Fibroblast of skin of abdomen (primary cell): ENCODE data around the gene SLC39A1. TPM values are rescaled to one million over a fixed set of nuclear protein-coding genes. Genes with fewer than 3 reads are reported as not detected.
A peak's percentile ranks its signal among the peaks of the same experiment; 100 is the strongest.
"Not testable (repeated sequence)": the region's sequence is repeated elsewhere in the genome, so short reads cannot be mapped to it uniquely, and the experiment has no call there.

ENCODE experiments used
- DNase-seq: peaks from one replicate; pipeline ENCODE4 v3.0.0-alpha.2; 2013
- polyA plus RNA-seq, 2 experiments: library from polyadenylated mRNA; unstranded; fragments of 120-200 nt; gene quantifications; one replicate each; pipeline ENCODE4 v1.2.1, GENCODE V29; 2013; ENCODE audit not compliant: insufficient read length in 2 of 2

SLC39A1 gene, protein sequence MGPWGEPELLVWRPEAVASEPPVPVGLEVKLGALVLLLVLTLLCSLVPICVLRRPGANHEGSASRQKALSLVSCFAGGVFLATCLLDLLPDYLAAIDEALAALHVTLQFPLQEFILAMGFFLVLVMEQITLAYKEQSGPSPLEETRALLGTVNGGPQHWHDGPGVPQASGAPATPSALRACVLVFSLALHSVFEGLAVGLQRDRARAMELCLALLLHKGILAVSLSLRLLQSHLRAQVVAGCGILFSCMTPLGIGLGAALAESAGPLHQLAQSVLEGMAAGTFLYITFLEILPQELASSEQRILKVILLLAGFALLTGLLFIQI
- 83.5 TPM for polyA plus RNA-seq (2013, experiment 1 of 2; ENCODE audit: insufficient read length)
- 84.7 TPM for polyA plus RNA-seq (2013, experiment 2 of 2; ENCODE audit: insufficient read length)

DNA sequence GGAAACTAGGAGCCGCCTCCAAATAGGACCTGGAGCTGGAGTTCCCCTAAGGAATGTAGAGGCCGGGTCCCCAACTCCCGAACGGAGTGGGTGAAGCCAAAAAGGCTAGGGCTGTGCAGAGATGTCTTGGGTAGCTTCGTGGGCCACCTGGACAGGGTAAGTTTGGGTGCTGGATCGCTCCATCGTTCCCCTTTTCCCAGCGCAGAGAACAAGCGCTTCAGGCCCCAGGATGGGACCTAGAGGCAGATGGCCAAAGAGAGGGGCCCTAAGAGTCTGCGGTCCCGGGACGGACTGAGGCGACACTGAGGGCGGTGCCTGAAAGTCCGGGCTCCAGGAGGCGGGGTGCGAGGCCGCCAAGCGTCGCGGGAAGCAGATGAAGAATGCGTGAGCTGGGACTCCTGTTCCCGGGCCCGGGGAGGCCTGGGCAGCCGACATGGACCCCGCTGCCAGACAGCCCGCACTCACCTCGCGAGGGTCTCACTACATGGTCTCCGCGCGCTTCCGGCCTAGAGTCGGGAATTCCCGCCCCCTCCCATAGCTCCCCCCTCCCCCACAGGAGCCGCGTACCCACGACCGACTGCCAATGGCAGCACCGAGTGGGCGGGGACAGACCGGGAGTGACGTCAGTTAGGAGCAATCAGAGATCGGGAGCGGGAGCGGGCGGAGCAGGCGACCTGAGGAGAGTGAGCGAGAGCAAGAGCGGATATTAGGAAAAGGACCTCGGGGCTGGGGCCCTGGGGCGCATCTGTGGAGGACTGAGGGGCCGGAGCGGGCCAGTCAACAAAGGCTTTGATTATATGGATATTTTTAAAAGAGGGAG, at the start of gene SLC39A1:
Gene SLC39A1, minus strand, starts transcription at position 508 of the 820 bp plus-strand sequence. CDS start 822 bp downstream, outside the sequence.
- DNase-seq, result peak; percentile 96

DNA sequence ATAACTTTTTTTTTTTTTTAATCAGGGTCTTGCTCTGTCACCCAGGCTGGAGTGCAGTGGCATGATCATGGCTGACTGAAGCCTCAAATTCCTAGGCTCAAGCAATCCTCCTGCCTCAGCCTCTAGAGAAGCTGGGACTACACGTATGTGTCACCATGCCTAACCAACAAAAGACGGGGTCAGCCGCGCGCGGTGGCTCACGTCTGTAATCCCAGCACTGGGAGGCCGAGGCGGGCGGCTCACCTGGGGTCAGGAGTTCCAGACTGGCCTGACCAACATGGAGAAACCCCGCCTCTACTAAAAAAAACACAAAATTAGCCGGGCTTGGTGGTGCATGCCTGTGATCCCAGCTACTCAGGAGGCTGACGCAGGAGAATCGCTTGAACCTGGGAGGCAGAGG, 49.2 kb upstream of the SLC39A1 start:
- DNase-seq, result not testable (repeated sequence)

DNA sequence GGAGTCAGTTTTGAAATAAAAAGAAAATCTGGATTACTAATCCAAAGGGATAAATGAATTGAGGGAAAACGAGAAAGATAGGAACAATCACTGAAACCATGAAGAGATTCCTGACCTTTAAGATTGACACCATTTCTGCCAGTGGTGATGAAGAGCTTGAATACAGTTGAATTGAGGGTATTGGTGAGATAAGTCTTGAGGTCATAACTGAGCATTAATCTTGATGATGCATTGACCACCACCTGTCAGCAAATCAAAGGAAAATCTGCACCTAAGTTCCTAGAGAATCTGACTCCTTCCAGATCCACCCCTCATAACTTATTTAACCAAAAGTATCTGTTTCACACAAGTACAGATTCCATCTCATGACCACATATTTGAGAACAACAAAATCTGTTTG, 48.8 kb upstream of the SLC39A1 start:
- no peak for DNase-seq

DNA sequence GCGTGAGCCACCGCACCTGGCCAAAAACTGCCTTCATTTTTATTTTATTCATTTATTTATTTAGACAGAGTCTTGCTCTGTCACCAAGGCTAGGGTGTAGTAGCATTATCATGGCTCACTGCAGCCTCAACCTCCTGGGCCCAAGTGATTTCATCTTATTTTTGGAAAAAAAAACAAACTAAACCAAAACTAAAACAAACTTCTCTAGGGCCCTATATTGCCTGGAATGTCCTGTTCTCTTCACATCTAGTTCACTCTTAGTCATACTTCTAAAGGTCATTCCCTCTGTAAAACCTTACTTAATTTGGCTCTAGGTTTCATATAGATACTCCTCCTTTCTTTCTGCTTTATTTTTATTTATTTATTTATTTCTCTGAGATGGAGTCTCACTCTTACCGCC, 42.8 kb upstream of the SLC39A1 start:
- DNase-seq, result peak; percentile 12

DNA sequence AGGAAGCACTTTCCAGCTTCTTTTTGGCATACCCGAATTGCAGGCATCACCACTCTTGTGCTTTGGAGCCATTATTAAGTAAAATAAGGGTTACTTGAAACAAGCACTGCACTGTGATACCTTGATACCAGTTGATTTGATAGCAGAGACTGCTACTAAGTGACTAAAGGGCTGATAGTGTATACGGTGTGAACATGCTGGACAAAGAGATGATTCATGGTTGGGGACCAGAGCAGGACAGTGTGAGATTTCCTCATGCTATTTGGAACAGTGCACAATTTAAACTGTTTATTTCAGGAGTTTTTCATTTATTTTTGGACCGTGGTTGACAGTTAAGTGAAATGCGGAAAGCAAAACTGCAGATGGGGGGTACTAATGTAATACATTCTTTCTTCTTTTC, 37.1 kb upstream of the SLC39A1 start:
- DNase-seq, result no peak

DNA sequence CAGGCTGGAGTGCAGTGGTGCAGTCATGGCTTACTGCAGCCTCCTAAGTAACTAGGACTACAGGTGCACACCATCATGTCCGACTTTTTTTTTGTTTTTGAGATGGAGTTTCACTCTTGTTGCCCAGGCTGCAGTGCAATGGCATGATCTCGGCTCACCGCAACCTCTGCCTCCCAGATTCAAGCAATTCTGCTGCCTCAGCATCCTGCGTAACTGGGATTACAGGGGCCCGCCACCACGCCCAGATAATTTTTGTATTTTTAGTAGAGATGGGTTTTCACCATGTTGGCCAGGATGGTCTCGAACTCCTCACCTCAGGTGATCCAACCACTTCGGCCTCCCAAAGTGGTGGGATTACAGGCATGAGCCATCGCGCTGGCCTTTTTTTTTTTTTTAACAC, 33.5 kb upstream of the SLC39A1 start:
- not testable (repeated sequence) for DNase-seq

DNA sequence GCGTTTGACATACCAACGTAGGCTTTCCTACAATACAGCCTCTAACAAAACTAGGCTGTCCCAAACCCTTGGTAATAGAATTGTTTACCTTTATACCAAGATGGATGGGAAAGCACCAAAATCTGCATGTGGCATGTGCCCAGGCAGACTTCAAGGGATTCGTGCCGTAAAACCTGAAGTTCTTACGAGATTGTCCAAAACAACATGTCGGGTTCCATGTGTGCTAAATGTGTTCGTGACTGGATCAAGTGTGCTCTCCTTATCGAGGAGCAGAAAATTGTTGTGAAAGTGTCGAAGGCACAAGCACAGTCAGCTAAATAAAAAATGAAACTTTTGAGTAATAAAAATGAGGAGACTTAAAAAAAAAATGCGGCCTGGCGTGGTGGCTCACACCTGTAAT, 32.3 kb upstream of the SLC39A1 start:
- DNase-seq, result no peak

DNA sequence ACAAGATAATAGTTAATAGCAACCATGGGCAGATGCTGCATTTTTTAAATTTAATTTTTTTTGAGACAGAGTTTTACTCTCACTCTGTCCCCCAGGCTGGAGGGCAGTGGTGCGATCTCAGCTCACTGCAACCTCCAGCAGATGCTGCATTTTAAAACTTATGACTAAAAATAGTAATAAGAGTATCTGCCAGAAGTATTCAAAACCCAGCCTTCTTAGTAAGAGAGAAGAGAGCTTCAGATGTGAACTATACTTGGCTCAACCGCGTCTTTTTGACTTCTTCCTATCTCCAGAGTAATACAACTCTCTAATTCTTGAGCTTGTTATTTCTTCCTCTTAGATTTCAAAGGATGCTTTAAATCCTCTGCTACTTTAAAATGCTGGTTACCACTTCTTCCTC, 31.9 kb upstream of the SLC39A1 start:
- DNase-seq, result no peak

DNA sequence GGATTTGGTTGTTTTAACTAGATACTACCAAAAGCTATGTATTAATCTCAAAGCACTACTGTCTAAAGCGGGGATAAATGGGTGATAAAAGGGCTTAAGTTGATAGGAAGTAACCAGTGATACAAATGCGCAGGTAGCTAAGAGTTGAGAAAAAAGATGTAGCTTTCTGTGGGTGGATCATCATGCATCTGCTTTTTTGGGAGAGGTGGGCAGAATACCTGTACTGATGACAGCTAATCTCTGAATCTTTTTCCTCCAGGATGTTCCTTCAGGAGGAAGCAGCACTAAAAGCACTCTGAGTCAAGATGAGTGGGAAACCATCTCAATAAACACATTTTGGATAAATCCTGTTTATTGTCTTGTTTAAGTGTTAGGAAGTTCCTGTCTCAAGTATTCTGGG, 28.5 kb upstream of the SLC39A1 start:
- DNase-seq, result no peak

DNA sequence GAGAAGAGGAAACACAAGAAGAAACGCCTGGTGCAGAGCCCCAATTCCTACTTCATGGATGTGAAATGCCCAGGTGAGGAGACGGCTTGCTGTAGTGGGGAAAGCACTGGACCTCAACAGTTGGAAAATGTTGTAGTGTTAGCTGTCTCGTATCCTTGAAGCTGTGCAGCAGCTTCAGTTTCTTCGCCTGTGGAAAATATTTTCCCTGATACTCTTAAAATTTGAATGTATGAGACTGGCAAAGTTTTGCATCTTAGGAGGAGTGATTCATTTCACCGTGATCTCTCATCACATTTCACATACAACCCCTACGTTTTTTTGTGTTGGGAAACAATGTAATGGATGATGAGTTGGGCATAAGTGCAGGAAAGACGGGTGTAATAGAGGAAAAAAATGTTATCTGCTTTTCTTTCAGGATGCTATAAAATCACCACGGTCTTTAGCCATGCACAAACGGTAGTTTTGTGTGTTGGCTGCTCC, 27.9 kb upstream of the SLC39A1 start:
- DNase-seq, result no peak

DNA sequence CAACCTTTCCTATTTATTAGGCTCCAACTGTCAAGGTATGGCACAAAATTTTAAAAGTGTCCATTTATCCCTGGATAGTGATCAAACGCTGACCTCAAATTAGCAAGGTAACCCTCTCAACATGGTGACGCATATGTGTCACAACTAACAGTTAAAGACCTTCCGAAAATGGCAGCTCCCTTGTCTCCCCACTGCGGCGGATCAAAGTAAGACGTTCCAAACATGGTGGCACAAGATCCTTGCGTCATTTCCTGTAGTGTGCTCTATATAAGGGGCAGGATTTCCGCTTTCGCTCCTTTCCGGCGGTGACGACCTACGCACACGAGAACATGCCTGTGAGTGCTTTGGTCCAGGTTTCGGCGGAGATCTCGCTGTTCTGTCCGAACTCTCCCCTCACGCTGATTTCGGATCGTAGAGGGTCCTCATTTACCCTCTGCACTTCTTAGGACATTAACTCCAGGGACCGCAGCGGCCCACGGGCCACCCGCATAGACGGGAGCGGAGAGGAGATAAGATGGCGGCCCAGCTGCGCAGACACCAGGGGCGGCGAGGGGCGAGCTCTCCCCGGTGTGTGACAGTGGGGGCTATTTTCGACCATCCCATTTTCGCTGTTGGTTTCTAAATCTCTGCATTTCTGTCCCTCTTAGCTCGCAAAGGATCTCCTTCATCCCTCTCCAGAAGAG, 27.3 kb upstream of the SLC39A1 start, which contains the start of gene RPS27:
Gene RPS27, plus strand, starts transcription at position 295 of the 683 bp plus-strand sequence. Its CDS starts 35 bp downstream, at position 330.
- peak; percentile 99 for DNase-seq

DNA sequence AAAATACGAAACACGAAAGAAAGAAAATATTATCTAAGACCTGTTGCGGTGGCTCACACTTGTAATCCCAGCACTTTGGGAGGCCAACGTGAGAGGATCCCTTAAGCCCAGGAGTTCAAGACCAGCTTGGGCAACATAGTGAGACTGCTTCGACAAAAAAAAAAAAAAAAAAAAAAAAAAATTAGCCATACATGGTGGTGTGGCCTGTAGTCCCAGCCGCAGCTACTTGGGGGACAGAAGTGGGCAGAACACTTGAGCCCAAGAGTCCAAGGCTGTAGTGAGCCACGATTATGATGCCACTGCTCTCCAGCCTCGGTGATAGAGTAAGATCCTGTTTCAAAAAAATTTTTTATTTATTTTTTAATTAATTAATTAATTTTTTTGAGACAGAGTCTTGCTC, 24.3 kb upstream of the SLC39A1 start:
- DNase-seq, result no peak

DNA sequence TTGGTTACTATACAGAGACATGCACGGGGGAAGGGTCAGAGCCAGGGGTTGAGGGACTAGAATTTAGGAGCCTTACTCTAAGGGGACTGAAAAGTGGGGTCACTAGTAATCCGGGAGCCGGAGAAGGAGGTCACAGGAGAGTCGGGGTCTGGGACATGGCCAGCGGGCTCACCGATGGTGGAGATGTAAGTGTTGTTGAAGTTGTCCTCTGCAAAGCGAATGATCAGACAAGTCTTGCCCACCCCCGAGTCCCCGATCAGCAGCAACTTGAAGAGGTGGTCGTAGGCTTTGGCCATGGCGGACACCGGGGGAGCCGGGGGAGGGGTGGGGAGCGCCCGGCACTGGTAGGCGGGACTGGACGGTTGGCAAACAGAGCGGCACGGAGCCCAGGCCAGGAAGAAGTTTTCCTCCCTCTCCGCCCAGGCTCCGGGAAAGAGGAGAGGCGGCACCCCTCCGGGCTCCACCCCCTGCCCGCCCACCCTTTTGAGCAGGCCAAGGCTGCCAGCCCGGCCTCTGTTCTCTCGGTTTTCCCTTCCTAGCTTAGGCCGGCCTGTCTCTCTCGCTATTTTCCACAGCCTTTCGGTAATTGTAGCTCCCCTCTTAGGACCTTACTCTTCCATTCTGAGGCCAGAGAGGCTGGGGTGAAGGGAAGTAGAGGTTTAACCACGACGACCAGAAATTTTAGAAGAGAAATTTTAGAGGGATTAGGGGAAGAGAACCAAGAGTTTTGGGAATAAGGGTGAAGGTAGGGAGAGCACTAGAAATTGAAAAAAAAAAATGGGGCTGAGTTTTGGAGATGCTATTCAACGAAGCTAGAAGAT, 22.8 kb upstream of the SLC39A1 start, which contains the start of gene RAB13:
Gene RAB13, minus strand, starts transcription at position 399 of the 821 bp plus-strand sequence. Its CDS starts 103 bp downstream, at position 296.
- peak; percentile 86 for DNase-seq

DNA sequence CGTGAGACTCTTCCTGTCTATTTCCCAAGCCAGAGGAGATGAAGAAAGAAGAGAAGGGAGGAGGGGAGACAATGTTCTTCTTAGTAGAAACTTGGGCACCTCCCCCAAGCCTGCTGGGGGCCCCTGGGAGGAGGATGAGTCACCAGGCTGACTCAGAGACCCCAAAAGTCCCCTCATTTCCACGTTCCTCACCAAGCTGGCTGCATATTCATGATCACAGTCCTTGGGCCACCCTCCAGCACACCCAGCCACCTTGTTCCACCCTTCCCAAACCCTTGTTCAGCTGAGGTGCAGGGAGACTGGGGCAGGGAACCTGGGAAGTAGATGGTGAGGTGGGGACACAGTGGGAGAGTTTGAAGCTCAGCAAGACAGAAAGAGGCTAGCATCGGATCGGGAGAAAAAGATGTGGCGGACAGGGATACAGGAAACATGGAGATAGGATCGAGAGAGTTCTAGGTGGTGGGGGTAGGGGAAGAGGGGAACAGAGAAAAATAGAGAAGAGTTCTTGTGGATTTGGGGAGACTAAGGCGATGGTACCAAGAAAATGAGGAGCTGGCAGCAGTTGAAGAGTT, 22.1 kb upstream of the SLC39A1 start:
- peak; percentile 86 for DNase-seq

DNA sequence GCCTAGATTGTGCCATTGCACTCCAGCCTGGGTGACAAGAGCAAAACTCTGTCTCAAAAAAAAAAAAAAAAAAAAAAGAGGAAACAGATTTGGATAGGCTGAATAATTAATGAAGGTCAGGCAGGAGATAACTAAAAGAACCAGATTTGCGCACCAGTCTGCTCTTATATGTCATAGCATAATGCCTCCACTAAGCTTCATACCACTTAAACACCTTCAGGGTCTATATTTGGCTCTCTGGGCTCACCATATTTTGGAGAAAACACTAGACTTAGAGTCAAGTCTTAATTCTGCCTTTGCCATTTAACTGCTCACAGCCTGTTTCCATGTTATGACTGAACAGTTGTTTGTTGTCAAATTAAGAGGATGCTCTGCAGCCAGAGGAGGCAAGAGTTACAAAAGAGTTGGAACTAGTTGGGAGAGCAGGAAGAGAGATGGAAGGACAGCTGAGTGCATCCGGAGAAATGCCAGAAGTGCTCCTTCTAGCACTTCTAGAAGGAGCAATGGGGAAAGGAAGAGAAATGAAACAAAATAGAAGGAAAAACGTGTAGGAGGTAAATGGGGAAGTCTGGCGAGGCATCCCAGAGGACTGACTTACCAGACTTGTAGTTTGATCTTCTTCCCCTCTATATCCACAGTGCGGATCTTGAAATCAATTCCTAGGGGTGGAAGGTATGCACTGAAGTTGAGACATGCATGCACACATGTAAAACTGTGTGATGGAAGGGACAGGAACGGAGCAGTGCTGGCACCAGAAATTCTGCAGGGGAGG, 21.0 kb upstream of the SLC39A1 start:
- DNase-seq, result no peak

DNA sequence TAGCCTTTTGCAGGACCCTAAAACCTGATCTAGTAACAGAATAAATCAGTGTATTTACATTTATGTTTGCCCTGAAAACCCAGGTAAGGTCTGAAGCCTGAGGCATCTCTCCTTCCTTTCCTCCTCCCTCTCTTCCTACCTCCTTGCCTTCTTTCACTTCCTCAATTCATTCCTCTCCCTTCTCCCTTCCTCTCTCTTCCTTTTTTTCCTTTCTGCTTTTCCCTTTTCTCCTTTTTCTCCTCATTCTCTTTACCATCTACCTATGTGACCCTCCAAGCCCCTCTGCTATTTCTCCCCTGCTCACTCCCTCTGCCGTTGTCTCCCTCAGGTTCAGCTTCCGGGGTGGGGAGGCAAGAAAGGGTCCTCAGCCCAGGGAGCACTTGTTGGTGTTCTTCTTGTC, 18.4 kb upstream of the SLC39A1 start:
- not testable (repeated sequence) for DNase-seq

DNA sequence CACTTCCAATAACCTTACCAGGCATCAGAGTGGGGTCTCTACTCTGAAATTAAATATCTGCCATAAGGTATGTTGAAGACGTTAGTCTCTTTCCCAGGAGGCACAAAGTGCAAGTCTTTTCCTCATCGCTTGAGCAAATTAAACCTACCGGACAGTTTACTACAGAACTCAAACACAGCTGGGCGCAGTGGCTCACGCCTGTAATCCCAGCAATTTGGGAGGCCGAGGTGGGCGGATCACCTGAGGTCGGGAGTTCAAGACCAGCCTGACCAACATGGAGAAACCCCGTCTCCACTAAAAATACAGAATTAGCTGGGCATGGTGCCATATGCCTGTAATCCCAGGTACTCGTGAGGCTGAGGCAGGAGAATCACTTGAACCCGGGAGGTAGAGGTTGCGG, 15.8 kb upstream of the SLC39A1 start:
- DNase-seq, result not testable (repeated sequence)

DNA sequence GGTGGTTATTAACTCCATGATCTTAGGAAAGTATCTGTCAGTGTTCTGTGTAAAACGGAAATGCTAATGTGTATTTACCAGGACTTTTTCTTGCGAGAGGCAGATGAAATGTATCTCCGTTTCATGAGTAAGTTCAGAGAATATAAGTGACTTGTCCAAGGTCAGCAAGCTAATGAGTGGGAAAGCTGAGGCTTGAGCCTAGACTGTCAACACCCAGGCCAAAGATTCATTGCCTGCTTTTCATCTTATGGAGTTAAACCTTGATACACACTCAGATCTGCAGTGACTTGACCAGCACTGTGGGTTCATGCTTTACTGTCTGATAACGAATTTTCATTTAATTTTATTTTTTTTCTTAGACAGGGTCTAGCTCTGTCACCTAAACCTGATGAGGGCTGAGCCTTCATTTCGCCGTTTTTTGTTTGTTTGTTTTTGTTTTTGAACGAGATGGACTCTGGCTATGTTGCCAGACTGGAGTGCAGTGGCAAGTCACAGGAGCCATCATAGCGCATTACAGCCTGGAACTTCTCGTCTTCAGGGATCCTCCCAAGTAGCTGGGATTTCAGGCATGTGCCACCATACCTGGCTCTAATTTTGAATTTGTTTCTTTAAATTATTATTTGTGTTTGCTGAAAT, 15.1 kb upstream of the SLC39A1 start:
- no peak for DNase-seq

DNA sequence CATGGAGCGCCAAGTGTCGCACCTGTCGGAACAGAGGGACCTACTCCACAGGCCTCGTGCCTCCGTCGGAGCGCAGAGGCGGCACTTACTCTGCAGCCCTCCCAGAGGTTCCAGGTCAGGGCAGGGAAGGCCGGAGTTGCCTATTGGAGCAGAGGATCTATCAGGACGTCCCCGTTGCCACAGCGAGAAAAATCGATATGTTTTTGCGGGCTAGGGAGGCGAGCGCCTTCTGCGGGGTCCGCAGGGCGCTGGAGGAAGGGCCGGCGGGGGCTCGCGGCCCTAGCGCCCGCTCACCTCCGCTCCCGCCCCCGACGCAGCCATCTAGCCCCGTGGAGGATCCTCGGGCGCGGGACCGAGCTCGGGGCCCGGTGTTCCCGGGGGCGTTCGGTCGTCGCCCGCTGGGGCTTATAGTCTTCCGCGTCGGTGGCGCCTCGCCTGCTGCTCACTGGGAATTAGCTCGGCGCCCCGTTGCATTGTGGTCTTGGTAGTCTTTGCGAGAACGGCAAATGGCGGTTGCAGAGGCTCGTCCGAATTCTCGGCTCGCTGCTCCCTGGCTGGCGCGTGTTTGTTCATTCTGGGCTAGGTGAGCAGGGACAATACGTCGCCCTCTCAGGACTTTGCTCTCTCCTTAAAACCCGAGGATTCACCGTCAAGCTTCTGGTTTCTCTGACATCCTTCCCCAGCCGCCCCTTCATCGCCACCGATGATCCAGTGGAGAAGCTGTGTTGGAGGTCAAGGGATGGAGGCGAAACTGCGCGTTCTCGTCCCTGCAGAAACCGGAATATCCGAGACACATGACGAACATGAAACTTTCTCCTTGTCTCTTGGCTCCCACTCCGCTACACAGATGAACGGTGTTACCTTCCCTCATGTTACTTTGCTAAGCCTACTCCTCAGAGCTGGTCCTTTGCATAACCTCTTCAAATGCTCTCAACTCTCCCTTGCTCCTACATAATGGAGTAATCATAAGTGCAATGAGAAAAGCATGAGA, 14.2 kb upstream of the SLC39A1 start, which contains the start of gene JTB:
Gene JTB, minus strand, starts transcription at position 425 of the 991 bp plus-strand sequence. Its CDS starts 422 bp downstream, at position 3.
- DNase-seq, result peak; percentile 78
